ENCODE results near the gene FILIP1. TPM values are rescaled to one million over a fixed set of nuclear protein-coding genes. Genes with fewer than 3 reads are reported as not detected.

The FILIP1 gene
- total RNA-seq, 1 donor: under 0.01 TPM

- Histone ChIP-seq H3K27ac (ENCODE audit: low read depth, low read length) (no peak overlapping the region), H3K4me2 (ENCODE audit: insufficient read depth, low read length) (no peak overlapping the region)
- no peak for DNase-seq (ENCODE audit: insufficient read length, low spot score, missing footprints)
Measured at GRCh38 chr6:75481936-75482593, 11.5 kb downstream of the FILIP1 start.

GRCh38 chr6:75481394-75481793, 12.2 kb downstream of the FILIP1 start:
- Histone ChIP-seq H3K79me2 (ENCODE audit: insufficient read depth, low read length) (no peaks in the 10 kb centered on the region), H4K20me1 (ENCODE audit: insufficient read depth, low read length) (no peaks in the 10 kb centered on the region), H3K36me3 (ENCODE audit: insufficient read depth, low read length) (no peaks in the 10 kb centered on the region), H3K9me3 (ENCODE audit: low read depth, low read length) (no peaks in the 10 kb centered on the region), H2AFZ (ENCODE audit: low read length) (no peak overlapping the region), H3K27me3 (ENCODE audit: insufficient read depth, low read length) (no peaks in the 10 kb centered on the region), H3K4me1 (ENCODE audit: insufficient read depth, low read length) (no peaks in the 10 kb centered on the region), H3K4me2 (ENCODE audit: insufficient read depth, low read length) (no peak overlapping the region), H3K4me3 (ENCODE audit: insufficient read depth, low read length) (no peak overlapping the region), H3K27ac (ENCODE audit: low read depth, low read length) (peak overlapping the region; percentile 44)
- no peak for DNase-seq (ENCODE audit: insufficient read length, low spot score, missing footprints)
- TF ChIP-seq CTCF (IDR thresholded peaks at IDR 0.05; ENCODE audit: extremely low read depth, low read depth, low read length): no peak

More at GRCh38 chr6:75481936-75482593, 11.5 kb downstream of the FILIP1 start:
- Histone ChIP-seq H3K27me3 (ENCODE audit: insufficient read depth, low read length) (no peaks in the 10 kb centered on the region), H3K36me3 (ENCODE audit: insufficient read depth, low read length) (no peaks in the 10 kb centered on the region), H3K9me3 (ENCODE audit: low read depth, low read length) (no peaks in the 10 kb centered on the region), H3K4me3 (ENCODE audit: insufficient read depth, low read length) (no peak overlapping the region), H2AFZ (ENCODE audit: low read length) (no peak overlapping the region), H3K79me2 (ENCODE audit: insufficient read depth, low read length) (no peaks in the 10 kb centered on the region), H3K4me1 (ENCODE audit: insufficient read depth, low read length) (no peaks in the 10 kb centered on the region), H4K20me1 (ENCODE audit: insufficient read depth, low read length) (no peaks in the 10 kb centered on the region)
- no peak for TF ChIP-seq CTCF (IDR thresholded peaks at IDR 0.05; ENCODE audit: extremely low read depth, low read depth, low read length)

- no peaks in the 10 kb centered on the region for H3K9me3 ChIP-seq (ENCODE audit: low read depth, low read length)
- no peaks in the 10 kb centered on the region for H3K27me3 ChIP-seq (ENCODE audit: insufficient read depth, low read length)
- H3K36me3 ChIP-seq (ENCODE audit: insufficient read depth, low read length): no peaks in the 10 kb centered on the region
- H4K20me1 ChIP-seq (ENCODE audit: insufficient read depth, low read length): no peaks in the 10 kb centered on the region
- H3K4me3 ChIP-seq (ENCODE audit: insufficient read depth, low read length): no peak overlapping the region
- H3K27ac ChIP-seq (ENCODE audit: low read depth, low read length): no peak overlapping the region
- H2AFZ ChIP-seq (ENCODE audit: low read length): no peak overlapping the region
- TF ChIP-seq CTCF (IDR thresholded peaks at IDR 0.05; ENCODE audit: extremely low read depth, low read depth, low read length): no peak
- no peaks in the 10 kb centered on the region for H3K4me1 ChIP-seq (ENCODE audit: insufficient read depth, low read length)
- H3K79me2 ChIP-seq (ENCODE audit: insufficient read depth, low read length): no peaks in the 10 kb centered on the region
- H3K4me2 ChIP-seq (ENCODE audit: insufficient read depth, low read length): no peak overlapping the region
- DNase-seq (ENCODE audit: insufficient read length, low spot score, missing footprints): no peak
Measured at GRCh38 chr6:75480425-75480824, 13.2 kb downstream of the FILIP1 start.

- no peak overlapping the region for H3K4me3 ChIP-seq (ENCODE audit: insufficient read depth, low read length)
- no peaks in the 10 kb centered on the region for H3K36me3 ChIP-seq (ENCODE audit: insufficient read depth, low read length)
- no peak overlapping the region for H3K27ac ChIP-seq (ENCODE audit: low read depth, low read length)
- H3K79me2 ChIP-seq (ENCODE audit: insufficient read depth, low read length): no peaks in the 10 kb centered on the region
- no peak overlapping the region for H2AFZ ChIP-seq (ENCODE audit: low read length)
- no peaks in the 10 kb centered on the region for H3K4me1 ChIP-seq (ENCODE audit: insufficient read depth, low read length)
- no peak for DNase-seq (ENCODE audit: insufficient read length, low spot score, missing footprints)
- no peaks in the 10 kb centered on the region for H4K20me1 ChIP-seq (ENCODE audit: insufficient read depth, low read length)
- no peaks in the 10 kb centered on the region for H3K9me3 ChIP-seq (ENCODE audit: low read depth, low read length)
- H3K27me3 ChIP-seq (ENCODE audit: insufficient read depth, low read length): no peaks in the 10 kb centered on the region
- H3K4me2 ChIP-seq (ENCODE audit: insufficient read depth, low read length): no peak overlapping the region
- no peak for TF ChIP-seq CTCF (IDR thresholded peaks at IDR 0.05; ENCODE audit: extremely low read depth, low read depth, low read length)
Measured at GRCh38 chr6:75479712-75480111, 13.9 kb downstream of the FILIP1 start.
